GM12891 (cell line): ENCODE results near the gene UGT1A8.

Experiments
- POLR2A ChIP-seq: IDR thresholded peaks from 2 replicates; pipeline ENCODE4 v1.6.1; 2011; ENCODE audit warnings: low read depth, low read length, control low read depth
- POLR2AphosphoS5 ChIP-seq: IDR thresholded peaks from 2 replicates; pipeline ENCODE4 v1.6.1; 2011; ENCODE audit warnings: low read depth, low read length, control low read depth
- POU2F2 ChIP-seq: IDR thresholded peaks from 2 replicates; pipeline ENCODE4 v1.6.1; 2011; ENCODE audit warnings: low read depth, mild to moderate bottlenecking, control low read depth, low read length, moderate library complexity
- SPI1 ChIP-seq: IDR thresholded peaks from 2 replicates; pipeline ENCODE4 v1.6.1; 2011; ENCODE audit warnings: low read depth, low read length, control low read depth
- TAF1 ChIP-seq: IDR thresholded peaks from 2 replicates; pipeline ENCODE4 v1.6.1; 2011; ENCODE audit warnings: low read depth, low read length, control low read depth

DNA sequence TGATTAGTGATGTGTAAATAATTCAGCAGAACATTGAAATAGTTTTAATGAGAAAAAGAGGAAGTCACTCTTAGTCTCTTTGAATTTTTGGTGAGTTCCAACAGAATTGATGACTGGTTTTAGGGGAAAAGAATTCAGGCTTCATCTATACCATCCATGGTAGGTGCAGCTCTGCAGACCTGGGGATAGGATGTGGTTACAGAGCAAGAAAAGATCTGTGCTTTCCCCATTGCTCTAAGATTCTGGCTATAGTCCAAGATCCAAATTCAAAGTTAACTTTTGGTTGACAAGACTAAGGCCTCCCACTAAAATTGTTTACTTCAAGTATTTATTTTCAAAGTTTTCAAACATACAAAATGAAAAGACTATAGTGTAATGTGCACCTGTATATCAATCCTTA lies 22.4 kb downstream of the UGT1A8 start:
- TF ChIP-seq SPI1 = peak; percentile 21; the same call in 1 of the 2 replicates
- no peak for TF ChIP-seq POLR2A
- no peak for TF ChIP-seq TAF1
- TF ChIP-seq POLR2AphosphoS5 = no peak
- TF ChIP-seq POU2F2 = no peak
